Hematopoietic multipotent progenitor cell (in vitro differentiated cells): ENCODE results near the gene ZNF2. TPM values are rescaled to one million over a fixed set of nuclear protein-coding genes. Genes with fewer than 3 reads are reported as not detected.

Source experiments
- DNase-seq, 3 donors: peaks; one replicate each; pipeline ENCODE4 v3.0.0-alpha.2; 2011 to 2015; ENCODE audit warnings: low read depth in 2 of 3, low spot score in 2 of 3
- total RNA-seq: library from RNA; depleted of rRNA; stranded (reverse); fragments of >200 nt; gene quantifications from one replicate; pipeline ENCODE4 v1.2.3, GENCODE V29; 2012

ZNF2 gene
- total RNA-seq, 1 donor = 5.7 TPM

DNA sequence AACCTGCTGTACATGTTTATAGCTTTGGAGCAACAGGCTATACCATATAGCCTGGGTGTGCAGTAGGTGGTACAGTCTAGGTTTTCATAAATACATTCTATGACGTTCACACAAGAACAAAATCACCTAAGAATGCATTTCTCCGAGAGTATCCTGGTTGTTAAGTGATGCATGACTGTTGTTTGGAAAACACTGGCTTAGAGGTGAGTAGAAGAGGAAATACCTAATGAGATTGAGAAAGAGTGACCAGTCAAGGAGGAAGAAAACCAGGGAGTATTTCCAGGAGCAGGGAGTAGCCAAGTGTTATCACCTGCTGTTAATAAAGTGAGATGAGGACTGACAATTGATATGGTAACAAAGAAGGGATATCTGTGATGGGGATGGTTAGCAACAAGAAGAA, 38.8 kb downstream of the ZNF2 start:
- no peak for DNase-seq

DNA sequence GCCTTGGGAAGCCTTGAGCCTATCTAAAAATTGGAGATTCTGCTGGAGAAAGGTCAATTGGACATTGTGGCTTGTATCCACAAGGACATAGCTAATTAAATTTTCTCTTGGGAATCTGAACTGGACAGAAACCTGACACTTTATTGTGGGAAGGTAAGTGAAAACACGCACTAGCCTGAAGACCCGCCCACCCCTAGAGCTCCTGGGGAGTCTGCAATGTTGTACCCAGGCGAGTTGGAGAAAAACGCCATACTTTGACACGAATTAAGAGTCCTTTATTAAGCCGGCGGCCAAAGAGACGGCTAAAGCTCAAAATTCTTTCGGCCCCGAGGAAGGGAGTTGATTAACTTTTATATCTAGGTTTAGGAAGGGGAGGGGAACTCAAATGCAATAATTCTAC, 40.5 kb downstream of the ZNF2 start:
- no peak for DNase-seq

DNA sequence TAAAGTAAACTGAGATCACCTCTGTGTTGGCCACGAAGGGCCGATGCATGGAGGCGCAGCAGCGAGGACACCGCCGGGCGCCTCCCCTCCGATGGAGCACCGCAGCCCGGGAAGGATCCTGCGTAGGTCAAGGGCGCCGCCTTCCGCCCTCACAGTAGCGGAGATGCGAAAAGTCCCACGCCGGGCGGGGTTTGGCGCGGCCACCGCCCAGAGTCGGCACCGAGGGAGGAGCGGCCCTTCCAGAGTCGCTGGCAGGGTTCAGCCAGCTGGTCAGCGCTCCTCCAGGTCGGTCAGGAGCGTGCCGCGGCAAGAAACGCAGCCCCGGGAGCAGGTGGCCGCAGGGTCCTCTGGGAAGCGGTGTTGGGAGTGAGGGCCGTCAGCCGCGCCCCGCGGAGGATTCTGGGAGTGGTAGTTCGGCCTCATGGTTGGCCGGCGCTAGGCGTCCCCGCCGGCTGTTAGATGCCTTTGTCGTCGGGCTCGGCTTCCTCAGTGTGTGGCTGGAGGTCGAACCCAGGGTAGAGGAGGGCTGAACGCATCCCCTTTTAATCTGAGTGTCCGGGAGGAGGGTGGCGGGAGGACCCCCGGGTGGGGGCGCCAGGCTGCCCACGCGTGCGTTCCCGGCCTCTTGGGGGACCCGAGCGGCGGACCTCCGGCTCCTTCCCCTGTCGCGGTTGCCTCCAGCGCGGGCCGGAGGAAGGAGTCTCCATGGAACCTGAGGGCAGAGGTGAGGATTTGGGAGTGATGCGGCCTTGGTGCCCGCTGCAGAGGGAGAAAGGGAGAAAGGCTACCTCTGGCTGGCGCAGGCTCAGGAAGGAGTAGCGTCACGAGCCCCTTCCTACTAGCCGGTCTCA, 41.7 kb downstream of the ZNF2 start, which contains the start of gene ZNF892:
ZNF892 (plus strand) TSS at position 411 of the 851 bp plus-strand sequence; CDS start at position 706, 295 bp downstream.
- DNase-seq = peak; percentile 49 to 80 (median 79)

DNA sequence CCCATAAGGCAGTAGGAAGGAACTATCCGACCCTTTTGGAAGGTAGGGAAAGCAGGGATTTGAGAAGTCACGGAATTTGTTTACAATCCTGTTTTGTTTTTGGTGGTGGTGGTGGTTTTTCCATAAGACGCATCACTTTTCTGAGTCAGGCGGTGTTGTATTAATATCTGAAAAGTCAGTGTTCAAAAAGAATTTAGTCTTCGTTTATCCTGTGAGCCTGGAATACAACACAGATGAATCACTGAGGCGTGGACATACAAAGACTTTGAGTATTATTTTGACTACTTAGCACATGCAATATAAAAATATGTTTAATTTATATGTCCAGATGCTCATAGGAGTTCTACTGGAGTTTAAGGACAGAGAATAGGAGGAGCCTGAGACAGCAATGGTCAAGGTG, 42.5 kb downstream of the ZNF2 start:
- DNase-seq = no peak

DNA sequence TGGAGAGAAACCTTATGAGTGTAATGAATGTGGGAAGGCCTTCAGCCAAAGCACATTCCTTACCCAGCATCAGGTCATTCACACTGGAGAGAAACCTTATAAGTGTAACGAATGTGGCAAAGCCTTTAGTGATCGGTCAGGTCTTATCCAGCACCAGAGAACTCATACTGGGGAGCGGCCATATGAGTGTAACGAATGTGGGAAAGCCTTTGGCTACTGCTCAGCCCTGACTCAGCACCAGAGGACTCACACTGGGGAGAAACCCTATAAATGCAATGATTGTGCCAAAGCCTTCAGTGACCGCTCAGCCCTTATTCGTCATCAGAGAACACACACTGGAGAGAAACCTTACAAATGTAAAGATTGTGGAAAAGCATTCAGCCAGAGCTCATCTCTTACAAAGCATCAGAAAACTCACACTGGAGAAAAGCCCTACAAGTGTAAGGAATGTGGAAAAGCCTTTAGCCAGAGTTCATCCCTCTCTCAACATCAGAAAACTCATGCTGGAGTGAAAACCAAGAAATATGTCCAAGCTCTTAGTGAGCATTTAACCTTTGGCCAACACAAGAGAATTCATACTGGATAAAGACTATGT, 49.5 kb downstream of the ZNF2 start:
- DNase-seq = no peak

DNA sequence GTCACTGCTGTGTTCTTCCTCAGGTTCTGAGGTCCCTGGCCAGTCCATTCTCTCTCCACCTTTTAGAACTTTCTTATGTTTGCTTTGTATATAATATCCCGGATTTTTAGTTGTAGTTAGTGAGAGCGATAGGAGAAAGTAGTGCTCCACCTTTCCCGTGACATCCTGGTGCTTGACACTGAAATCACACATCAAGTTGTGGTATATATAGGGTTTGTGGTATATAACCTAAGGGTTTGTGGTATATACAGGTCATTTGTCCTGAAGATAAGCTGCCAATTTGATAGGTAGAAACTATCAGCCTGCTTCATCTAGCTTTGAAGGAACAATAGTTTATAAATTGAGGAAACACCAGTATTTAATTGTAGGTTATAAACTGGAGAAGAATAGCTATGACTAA, 54.8 kb downstream of the ZNF2 start:
- no peak for DNase-seq

DNA sequence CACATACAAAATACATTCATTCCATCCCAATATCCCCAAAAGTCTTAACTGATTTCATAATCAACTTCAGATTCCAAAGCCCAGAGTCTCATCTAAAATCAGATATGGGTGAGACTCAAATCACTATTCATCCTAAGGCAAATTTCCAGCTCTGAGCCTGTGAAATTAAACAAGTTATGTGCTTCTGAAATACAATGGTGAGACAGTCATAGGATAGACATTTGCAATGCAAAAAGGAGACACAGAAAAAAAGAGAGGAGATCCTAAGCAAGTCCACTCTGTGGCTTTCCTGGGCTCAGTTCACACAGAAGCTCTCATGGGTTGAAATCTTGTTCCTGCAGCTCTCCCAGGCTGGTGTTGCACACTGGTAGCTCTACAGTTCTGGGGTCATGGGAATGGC, 60.0 kb downstream of the ZNF2 start:
- DNase-seq = no peak

DNA sequence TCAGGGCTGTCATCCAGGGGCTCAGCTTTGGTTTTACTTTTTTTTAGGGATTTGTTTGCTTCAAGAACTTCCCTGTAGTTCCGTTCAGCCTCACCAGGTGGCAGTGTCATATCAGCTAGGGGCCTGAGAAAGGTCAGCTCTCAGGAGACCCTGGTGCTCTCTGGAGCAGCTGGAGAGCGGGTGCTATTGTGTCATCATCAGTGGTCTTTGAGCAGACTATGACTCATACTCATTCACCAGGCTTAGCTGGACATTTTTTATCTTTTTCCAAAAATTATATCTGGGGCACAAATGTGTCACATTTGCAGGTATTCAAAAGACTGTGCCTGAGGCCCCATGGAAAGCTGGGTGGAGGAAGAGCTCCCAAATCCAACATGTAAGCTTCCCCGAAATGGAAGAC, 66.1 kb downstream of the ZNF2 start:
- peak in 2 of 3 donors; percentile 33 to 47 for DNase-seq

DNA sequence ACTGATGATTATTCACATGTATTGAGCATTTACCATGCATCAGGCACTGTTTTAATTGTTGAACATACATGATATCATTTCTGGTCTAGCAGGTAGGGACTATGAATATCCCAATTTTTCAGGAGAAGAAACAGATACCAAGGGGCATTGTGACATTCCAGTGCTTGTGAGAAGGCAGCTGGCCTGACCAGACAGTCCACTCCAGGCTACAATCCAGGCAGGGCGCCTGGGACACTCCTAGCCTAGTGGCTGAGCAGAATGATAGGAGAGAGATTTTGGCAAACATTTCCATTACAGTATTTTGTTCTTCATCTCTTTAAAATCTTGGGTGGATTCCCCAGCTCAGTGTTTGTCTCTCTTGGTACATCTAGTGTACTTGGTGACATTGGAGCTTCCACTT, 66.6 kb downstream of the ZNF2 start:
- DNase-seq = no peak

Other genes with a start within 250 kb of the ZNF2 start
- 0.54 TPM for gene MAL, start 140.1 kb upstream of the ZNF2 start, total RNA-seq
- gene MRPS5, start 44.0 kb upstream of the ZNF2 start, total RNA-seq = 27.7 TPM
- gene ZNF514, start 6.0 kb upstream of the ZNF2 start, total RNA-seq = 15.6 TPM
- 4.8 TPM for gene ZNF892, start 41.7 kb downstream of the ZNF2 start, total RNA-seq
- 0.54 TPM for gene PROM2, start 108.6 kb downstream of the ZNF2 start, total RNA-seq
- 7.5 TPM for gene KCNIP3, start 131.5 kb downstream of the ZNF2 start, total RNA-seq
- gene FAHD2A, start 236.9 kb downstream of the ZNF2 start, total RNA-seq = 40.1 TPM